ENCODE measurements around the gene FMN1. TPM values are rescaled to one million over a fixed set of nuclear protein-coding genes. Genes with fewer than 3 reads are reported as not detected.

The FMN1 gene
- total RNA-seq, 3 donors from 2014 or later: 0.14 to 0.66 (median 0.48) TPM

DNA sequence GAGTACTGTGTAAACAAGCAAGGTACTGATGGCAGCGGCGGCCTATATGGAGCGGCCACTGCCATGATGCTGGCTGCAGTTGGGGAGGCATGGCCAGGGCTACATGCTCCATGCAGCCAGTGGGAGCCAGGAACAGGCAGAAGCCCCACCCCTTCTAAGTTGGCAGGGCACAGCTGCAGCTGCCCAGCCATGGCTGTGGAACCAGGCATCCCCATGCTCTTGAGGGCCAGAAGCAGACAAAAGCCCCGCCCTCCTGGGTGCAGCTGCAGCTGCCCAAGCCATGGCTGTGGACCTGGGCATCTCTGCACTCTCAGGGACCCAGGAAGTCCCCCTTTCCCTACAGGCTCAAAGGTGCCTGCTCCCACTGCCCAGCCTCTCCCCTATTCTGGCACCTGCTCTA lies 150.9 kb downstream of the FMN1 start:
- no peak overlapping the region for H3K4me3 Mint-ChIP-seq
- H3K4me1 Mint-ChIP-seq (ENCODE audit: low read depth): peaks cover 2% of the 10 kb centered on the region
- DNase-seq (no peak), ATAC-seq (no peak)
- H3K36me3 Mint-ChIP-seq (ENCODE audit: insufficient read depth): no peaks in the 10 kb centered on the region
- peaks cover 14% of the 10 kb centered on the region for H3K27me3 Mint-ChIP-seq (ENCODE audit: low read depth)
- H3K9me3 Mint-ChIP-seq: peaks cover 11% of the 10 kb centered on the region

DNA sequence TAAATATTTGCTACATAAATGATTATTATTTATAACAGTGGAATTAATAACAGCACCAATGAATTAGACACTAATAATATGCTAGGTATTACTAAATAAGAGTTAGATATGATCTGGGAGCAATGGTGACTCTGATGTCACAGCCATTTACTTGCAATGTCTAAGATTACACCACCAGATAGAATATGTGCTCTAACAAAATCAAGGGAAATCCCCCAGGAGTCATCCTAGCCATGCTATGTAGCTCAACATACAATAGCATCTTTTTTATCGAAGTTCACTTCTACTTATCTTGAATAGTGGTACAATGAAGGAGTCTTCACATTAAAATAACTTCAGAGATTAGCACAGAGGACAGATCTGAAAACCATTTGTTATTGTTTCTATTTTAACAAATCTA lies 154.0 kb downstream of the FMN1 start:
- H3K36me3 Mint-ChIP-seq (ENCODE audit: insufficient read depth): no peaks in the 10 kb centered on the region
- H3K9me3 Mint-ChIP-seq: peaks cover 7% of the 10 kb centered on the region
- ATAC-seq (peak in 1 of 2 donors; percentile 67), DNase-seq (no peak)
- H3K4me3 Mint-ChIP-seq: no peak overlapping the region
- H3K27me3 Mint-ChIP-seq (ENCODE audit: low read depth): peaks cover 13% of the 10 kb centered on the region
- H3K4me1 Mint-ChIP-seq (ENCODE audit: low read depth): no peaks in the 10 kb centered on the region

DNA sequence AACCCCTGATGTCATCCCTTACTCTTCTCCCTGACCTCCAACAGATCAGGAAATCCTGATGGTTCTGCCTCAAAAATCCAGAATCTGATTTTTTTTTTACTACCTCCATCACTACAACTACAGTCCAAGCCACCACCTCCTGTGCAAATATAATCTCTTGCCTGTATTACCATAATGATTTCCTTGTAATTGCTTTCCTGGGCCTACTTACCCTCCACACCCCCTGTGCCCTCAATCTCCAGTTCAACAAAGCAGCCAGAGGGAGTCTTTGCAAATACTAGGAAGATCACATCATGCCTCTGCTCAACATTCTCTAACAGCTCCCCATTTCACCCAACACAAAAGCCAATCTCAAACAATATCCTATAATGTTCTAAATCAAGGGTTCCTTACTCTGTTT lies 159.9 kb downstream of the FMN1 start:
- Mint-ChIP-seq H3K9me3 (no peaks in the 10 kb centered on the region), H3K4me3 (no peak overlapping the region), H3K27me3 (ENCODE audit: low read depth) (peaks cover 3% of the 10 kb centered on the region), H3K36me3 (ENCODE audit: insufficient read depth) (no peaks in the 10 kb centered on the region), H3K4me1 (ENCODE audit: low read depth) (no peaks in the 10 kb centered on the region)
- ATAC-seq: no peak
- no peak for DNase-seq

DNA sequence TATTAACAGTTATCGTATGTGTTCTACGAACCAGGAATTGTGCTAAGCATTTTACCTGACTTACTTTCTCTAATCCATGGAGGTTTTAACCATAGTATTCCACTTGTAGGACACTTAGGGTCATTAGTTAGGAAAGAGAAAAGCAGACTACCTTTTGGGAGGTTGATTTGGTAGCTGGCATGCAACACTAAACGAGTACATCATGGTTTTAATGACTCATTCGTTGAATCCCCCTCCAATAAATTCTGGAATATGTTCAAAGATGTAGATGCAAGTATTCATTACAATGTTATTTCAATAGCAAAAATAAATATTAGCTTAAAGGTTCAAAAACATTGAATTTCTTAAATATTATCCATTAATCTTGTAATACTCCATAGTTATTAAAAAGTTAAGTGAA lies 162.5 kb downstream of the FMN1 start:
- ATAC-seq (no peak), DNase-seq (no peak)
- H3K27me3 Mint-ChIP-seq (ENCODE audit: low read depth): no peaks in the 10 kb centered on the region
- H3K36me3 Mint-ChIP-seq (ENCODE audit: insufficient read depth): no peaks in the 10 kb centered on the region
- H3K9me3 Mint-ChIP-seq: no peaks in the 10 kb centered on the region
- no peak overlapping the region for H3K4me3 Mint-ChIP-seq
- H3K4me1 Mint-ChIP-seq (ENCODE audit: low read depth): no peaks in the 10 kb centered on the region

DNA sequence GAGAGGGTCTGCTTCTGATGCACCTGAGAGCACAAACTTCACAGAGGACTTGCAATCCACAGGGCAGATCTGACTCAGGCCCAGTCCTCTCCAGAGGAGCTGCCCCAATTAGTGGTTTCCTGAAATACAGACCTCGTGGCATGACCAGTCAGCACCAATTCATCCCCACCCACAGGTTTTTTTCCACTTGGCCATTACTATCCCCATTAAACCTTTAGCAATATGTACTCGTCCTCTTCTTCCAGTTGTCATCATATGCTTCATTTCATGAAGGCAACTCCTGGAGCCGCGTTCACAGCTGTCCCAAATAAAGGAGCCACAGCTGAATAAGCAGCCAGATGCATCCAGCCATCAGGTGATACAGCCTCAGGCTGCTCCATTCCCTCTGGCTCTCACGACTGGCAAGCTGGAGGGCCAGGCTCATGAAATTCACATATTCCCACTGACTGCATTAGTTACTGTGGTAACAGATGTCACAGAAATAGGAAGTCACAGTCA lies 163.1 kb downstream of the FMN1 start:
- H3K4me1 Mint-ChIP-seq (ENCODE audit: low read depth): no peaks in the 10 kb centered on the region
- no peaks in the 10 kb centered on the region for H3K36me3 Mint-ChIP-seq (ENCODE audit: insufficient read depth)
- H3K27me3 Mint-ChIP-seq (ENCODE audit: low read depth): no peaks in the 10 kb centered on the region
- no peak for ATAC-seq
- no peaks in the 10 kb centered on the region for H3K9me3 Mint-ChIP-seq
- H3K4me3 Mint-ChIP-seq: no peak overlapping the region
- no peak for DNase-seq

DNA sequence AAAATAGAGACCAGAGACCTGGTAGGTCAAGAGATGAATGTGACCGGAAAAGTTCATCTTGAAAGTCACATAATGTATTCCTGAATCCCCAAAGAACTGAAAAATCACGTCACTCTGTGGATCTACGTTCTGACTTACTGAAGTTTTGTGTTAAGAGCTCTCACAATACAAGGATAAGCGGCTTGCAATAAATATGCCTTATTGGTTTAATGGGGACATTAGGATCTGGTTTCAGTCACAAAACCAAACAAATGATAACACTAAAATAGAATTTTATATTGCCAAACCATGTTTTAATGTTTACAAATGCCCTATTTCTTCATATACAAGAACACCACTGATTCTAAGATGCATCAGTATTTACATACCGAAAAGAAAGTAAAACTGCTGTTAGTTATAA lies 164.2 kb downstream of the FMN1 start:
- H3K9me3 Mint-ChIP-seq: no peaks in the 10 kb centered on the region
- no peaks in the 10 kb centered on the region for H3K27me3 Mint-ChIP-seq (ENCODE audit: low read depth)
- no peaks in the 10 kb centered on the region for H3K4me1 Mint-ChIP-seq (ENCODE audit: low read depth)
- DNase-seq (no peak), ATAC-seq (no peak)
- no peaks in the 10 kb centered on the region for H3K36me3 Mint-ChIP-seq (ENCODE audit: insufficient read depth)
- H3K4me3 Mint-ChIP-seq: no peak overlapping the region

DNA sequence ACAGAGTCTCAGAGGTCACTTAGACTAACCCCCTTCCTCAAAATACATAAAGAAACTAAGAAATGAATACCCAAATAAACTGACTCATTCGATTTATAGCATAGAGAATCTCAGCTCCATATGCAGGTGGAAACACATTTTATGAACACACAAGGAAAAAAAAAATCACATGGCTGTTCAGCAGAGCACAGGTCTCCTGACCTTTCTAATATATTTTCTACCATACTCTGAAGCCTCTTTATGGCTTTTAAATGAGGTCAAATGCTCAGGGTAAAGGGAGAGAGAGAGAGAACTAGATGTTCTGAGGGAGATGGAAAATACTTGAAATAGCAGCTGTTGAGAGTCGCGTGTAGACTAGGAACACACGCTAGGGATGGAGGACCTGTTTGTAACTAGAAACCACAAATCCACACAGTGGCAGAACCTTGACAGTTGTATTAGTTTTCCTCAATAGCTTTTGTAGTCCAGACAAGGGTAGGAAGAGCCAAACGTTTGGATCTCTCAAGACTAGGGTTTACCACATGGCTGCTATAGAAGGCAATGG lies 165.3 kb downstream of the FMN1 start:
- no peak for DNase-seq
- Mint-ChIP-seq H3K4me3 (no peak overlapping the region), H3K27me3 (ENCODE audit: low read depth) (no peaks in the 10 kb centered on the region), H3K36me3 (ENCODE audit: insufficient read depth) (no peaks in the 10 kb centered on the region), H3K4me1 (ENCODE audit: low read depth) (no peaks in the 10 kb centered on the region), H3K9me3 (no peaks in the 10 kb centered on the region)
- ATAC-seq: no peak

DNA sequence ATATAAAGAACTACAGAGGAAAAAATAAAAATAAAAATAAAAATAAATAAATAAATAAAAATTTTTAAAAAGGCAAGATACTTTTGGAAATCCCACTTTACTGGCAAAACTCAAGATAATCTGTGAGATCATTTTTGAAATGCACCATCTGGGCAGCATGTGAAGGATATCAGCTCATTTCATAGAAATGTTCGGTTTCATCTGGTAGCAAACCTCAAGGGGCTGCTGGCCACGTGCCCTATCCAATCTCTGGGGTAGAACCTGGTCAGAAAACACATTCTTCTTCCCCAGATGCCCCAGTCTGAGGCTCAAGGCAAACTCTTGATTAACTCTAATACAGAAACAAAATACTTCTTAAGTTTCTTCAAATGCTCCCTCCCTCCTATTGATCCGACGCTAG lies 166.0 kb downstream of the FMN1 start:
- ATAC-seq: no peak
- Mint-ChIP-seq H3K36me3 (ENCODE audit: insufficient read depth) (no peaks in the 10 kb centered on the region), H3K9me3 (no peaks in the 10 kb centered on the region), H3K4me3 (no peak overlapping the region), H3K27me3 (ENCODE audit: low read depth) (no peaks in the 10 kb centered on the region), H3K4me1 (ENCODE audit: low read depth) (no peaks in the 10 kb centered on the region)
- DNase-seq: no peak

DNA sequence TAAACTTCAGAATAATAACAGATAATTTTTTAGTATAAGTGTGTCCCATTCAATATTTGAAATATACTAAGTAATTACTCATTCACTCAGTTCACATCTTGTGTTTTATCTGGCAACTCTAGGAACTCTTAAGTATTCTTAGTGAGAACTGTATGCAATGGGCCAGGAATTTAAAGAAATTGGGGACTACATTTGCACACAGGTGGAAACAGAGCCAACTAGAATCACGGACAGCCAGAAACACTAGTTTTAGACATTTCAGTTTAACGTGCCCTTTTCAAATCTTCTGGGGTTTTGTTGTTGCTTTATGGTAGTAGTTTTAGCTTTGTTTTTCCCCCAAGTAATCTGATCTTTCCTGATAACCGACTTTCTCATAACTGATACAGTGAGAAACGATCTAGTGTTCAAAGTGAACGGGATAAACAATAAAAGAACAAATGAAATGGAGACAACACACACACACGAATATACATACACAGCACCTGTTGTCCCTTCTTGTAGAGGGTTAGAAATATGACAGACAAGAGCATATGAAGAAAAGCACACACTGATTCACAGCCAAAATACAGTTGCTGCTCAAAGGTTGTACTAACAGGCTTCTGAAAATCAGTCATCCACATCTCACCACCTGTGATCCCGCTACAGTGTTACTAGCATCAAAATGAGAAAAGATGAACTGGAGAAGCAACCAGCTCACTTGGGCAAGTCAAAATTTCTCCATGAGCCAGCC lies 167.0 kb downstream of the FMN1 start:
- Mint-ChIP-seq H3K9me3 (no peaks in the 10 kb centered on the region), H3K36me3 (ENCODE audit: insufficient read depth) (no peaks in the 10 kb centered on the region), H3K4me1 (ENCODE audit: low read depth) (no peaks in the 10 kb centered on the region), H3K27me3 (ENCODE audit: low read depth) (no peaks in the 10 kb centered on the region), H3K4me3 (no peak overlapping the region)
- DNase-seq: no peak
- ATAC-seq: no peak

DNA sequence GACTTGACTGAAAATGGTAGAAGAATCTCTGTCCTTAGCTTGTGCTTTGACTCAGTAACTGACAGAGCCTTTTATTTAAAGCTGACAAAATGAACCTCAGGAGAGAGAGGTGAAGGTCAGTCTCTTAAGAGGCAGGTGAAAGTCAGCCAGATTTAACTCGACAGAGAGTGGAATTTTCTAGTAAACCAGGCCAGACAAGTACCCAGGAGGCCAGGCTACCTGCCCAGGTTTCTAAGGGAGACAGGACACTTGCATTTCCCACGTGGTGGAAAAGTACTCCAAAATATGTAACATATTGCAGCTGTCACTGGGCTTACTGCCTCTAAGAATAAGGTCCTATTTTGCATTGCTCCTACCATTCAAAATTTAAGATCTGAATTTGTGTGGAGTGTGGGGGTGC lies 167.9 kb downstream of the FMN1 start:
- ATAC-seq (no peak), DNase-seq (no peak)
- Mint-ChIP-seq H3K9me3 (no peaks in the 10 kb centered on the region), H3K36me3 (ENCODE audit: insufficient read depth) (no peaks in the 10 kb centered on the region), H3K4me1 (ENCODE audit: low read depth) (no peaks in the 10 kb centered on the region), H3K27me3 (ENCODE audit: low read depth) (peaks cover 2% of the 10 kb centered on the region), H3K4me3 (no peak overlapping the region)

DNA sequence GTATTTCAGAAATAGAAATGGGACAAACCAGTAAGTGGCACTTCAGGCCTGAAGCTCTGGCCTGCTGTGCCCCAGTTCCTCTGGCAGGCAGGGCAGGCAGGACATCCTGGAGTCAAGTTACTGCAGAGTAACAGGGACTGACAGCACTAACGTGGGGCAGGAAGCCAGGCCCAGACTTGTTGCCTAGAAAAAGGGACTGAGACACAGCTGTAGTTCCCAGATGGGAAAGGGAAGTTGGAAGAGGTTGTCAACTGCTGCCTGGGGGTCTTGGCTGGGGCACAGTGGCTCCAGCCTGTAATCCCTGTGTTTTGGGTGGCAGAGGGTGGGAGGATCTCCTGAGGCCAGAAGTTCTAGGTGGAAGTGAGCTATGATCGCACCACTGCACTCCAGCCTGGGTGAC lies 171.9 kb downstream of the FMN1 start:
- peaks cover 2% of the 10 kb centered on the region for H3K27me3 Mint-ChIP-seq (ENCODE audit: low read depth)
- no peaks in the 10 kb centered on the region for H3K9me3 Mint-ChIP-seq
- DNase-seq (no peak), ATAC-seq (no peak)
- no peak overlapping the region for H3K4me3 Mint-ChIP-seq
- H3K4me1 Mint-ChIP-seq (ENCODE audit: low read depth): no peaks in the 10 kb centered on the region
- no peaks in the 10 kb centered on the region for H3K36me3 Mint-ChIP-seq (ENCODE audit: insufficient read depth)

DNA sequence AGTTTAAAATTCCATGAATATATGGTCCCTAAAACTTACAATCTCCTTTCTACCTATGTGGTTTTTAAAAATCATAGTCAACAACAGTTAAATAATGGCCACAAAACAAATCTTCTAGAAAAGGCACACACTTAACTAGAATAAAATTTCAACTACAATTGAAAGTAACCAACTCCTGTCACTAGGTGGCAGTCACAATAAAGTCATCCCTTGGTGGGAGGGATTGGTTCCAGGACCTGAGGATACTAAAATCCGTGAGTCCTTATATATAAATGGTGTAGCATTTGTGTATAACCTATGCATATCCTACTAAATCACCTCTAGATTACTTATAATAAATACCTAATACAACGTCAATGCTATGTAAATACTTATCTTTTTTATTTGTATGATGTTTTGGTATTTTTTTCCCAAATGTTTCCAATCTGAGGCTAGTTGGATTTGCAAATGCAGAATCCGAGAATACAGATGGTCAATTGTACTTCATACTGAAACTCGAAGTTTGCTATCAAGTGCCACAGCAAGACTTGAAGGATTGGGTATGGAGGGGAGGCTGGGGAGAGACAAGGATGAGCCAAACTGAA lies 172.6 kb downstream of the FMN1 start:
- Mint-ChIP-seq H3K9me3 (no peaks in the 10 kb centered on the region), H3K36me3 (ENCODE audit: insufficient read depth) (no peaks in the 10 kb centered on the region), H3K4me1 (ENCODE audit: low read depth) (no peaks in the 10 kb centered on the region), H3K27me3 (ENCODE audit: low read depth) (peaks cover 2% of the 10 kb centered on the region), H3K4me3 (no peak overlapping the region)
- DNase-seq: no peak
- ATAC-seq: no peak

DNA sequence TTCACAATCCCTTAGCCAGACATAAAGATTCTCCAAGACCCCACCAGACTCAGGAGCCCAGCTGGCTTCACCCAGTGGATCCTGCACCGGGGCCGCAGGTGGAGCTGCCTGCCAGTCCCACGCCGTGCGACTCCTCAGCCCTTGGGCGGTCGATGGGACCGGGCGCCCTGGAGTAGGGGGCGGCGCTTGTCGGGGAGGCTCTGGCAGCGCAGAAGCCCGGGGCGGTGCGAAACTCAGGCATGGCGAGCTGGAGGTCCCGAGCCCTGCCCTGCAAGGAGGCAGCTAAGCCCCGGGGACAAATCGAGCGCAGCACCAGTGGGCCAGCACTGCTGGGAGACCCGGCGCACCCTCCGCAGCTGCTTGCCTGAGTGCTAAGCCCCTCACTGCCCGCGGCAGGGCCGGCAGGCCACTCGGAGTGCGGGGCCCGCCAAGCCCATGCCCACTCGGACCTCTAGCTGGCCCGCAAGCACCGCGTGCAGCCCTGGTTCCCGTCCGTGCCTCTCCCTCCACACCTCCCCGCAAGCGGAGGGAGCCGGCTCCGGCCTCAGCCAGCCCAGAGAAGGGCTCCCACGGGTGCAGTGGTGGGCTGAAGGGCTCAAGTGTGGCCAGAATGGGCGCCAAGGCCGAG lies 175.0 kb downstream of the FMN1 start:
- DNase-seq: no peak
- no peak for ATAC-seq
- H3K9me3 Mint-ChIP-seq: no peaks in the 10 kb centered on the region
- H3K36me3 Mint-ChIP-seq (ENCODE audit: insufficient read depth): no peaks in the 10 kb centered on the region
- no peak overlapping the region for H3K4me3 Mint-ChIP-seq
- peaks cover 4% of the 10 kb centered on the region for H3K27me3 Mint-ChIP-seq (ENCODE audit: low read depth)
- H3K4me1 Mint-ChIP-seq (ENCODE audit: low read depth): no peaks in the 10 kb centered on the region

DNA sequence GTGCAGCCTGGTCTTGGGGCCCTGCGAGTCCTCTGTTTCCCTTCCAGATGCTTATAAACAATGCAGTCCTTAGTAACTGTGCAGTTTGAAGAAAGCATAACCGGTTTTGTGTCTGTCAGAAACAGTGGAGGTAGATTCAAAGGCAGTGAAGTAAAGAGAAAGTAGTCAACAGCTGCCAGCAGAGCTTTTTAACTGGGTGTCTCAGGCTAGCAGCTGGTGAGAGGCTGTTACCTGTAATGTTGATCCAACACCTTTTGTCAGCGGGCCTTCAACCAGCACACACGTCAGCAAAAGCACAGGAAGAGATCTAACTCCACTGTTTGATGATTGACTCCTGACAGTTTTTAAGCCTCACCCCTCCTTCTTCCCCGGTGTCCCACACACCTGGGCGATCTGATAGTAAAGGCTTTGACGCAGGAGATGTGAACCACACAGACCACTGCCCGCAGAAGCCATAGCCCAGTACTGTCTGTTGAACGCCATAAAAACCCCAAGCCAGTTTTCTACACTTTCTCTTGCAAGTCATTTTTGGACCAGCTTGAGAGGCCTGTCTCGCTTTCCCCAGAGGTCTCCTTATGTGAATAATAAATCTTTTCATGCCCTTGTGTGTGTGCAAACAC lies 178.0 kb downstream of the FMN1 start:
- H3K9me3 Mint-ChIP-seq: no peaks in the 10 kb centered on the region
- DNase-seq: no peak

More for the DNA sequence above, 178.0 kb downstream of the FMN1 start:
- Mint-ChIP-seq H3K27me3 (ENCODE audit: low read depth) (peaks cover 2% of the 10 kb centered on the region), H3K36me3 (ENCODE audit: insufficient read depth) (no peaks in the 10 kb centered on the region), H3K4me3 (no peak overlapping the region), H3K4me1 (ENCODE audit: low read depth) (no peaks in the 10 kb centered on the region)
- peak; percentile 37 to 57 for ATAC-seq
